GM12864 (cell line): ENCODE measurements around the gene CNDP1.

ENCODE experiments used
- DNase-seq: peaks from one replicate; pipeline ENCODE4 v3.0.0-alpha.2; 2011; ENCODE audit warnings: low read depth
- H3K4me3 ChIP-seq: 2 replicates; pipeline ENCODE4 v1.5.1; 2011; ENCODE audit warnings: mild to moderate bottlenecking, low read depth, low read length, control low read depth
- CTCF ChIP-seq: IDR thresholded peaks from 2 replicates; pipeline ENCODE4 v1.5.1; 2011; ENCODE audit warnings: low read depth, mild to moderate bottlenecking, moderate library complexity, low read length, control low read depth, inconsistent platforms; ENCODE audit errors: missing control alignments

Gene CNDP1

GRCh38 chr18:74609535-74609934 is 75.2 kb downstream of the CNDP1 start:
- no peak for DNase-seq
- H3K4me3 ChIP-seq = no peak overlapping the region
- no peak for TF ChIP-seq CTCF

- TF ChIP-seq CTCF = no peak
- no peak overlapping the region for H3K4me3 ChIP-seq
- DNase-seq = no peak
Observed at GRCh38 chr18:74610051-74610615, 75.8 kb downstream of the CNDP1 start.

- no peak for TF ChIP-seq CTCF
- no peak overlapping the region for H3K4me3 ChIP-seq
- no peak for DNase-seq
Observed at GRCh38 chr18:74610860-74611259, 76.6 kb downstream of the CNDP1 start.

- TF ChIP-seq CTCF = no peak
- H3K4me3 ChIP-seq = no peak overlapping the region
- DNase-seq = no peak
Observed at GRCh38 chr18:74611765-74612164, 77.5 kb downstream of the CNDP1 start.

- no peak for DNase-seq
- TF ChIP-seq CTCF = no peak
Observed at GRCh38 chr18:74613381-74613780, 79.1 kb downstream of the CNDP1 start.

GRCh38 chr18:74616494-74616893 is 82.2 kb downstream of the CNDP1 start:
- no peak for DNase-seq
- H3K4me3 ChIP-seq = no peak overlapping the region
- no peak for TF ChIP-seq CTCF

More at GRCh38 chr18:74613381-74613780, 79.1 kb downstream of the CNDP1 start:
- no peak overlapping the region for H3K4me3 ChIP-seq

- TF ChIP-seq CTCF = no peak
- H3K4me3 ChIP-seq = no peak overlapping the region
- DNase-seq = no peak
Observed at GRCh38 chr18:74617486-74617885, 83.2 kb downstream of the CNDP1 start.
